HL-60/S4 treated with phorbol 12-myristate 13-acetate at 8.2 ng/mL for 4 days and 3 days (cell line): Measurements from ENCODE around the gene CHKB.
"Not testable (repeated sequence)": the region's sequence is repeated elsewhere in the genome, so short reads cannot be mapped to it uniquely, and the experiment has no call there.

ENCODE experiments used
- in situ Hi-C: fragments of 300-500 bp; cut with MboI; formaldehyde crosslinking; loops from 2 replicates; pipeline ENCODE4 v1.15.0; 2022; ENCODE audit warnings: low sequenced_read_pairs

The CHKB gene

GRCh38 chr22:50582493-50583293, at the start of gene CHKB:
CHKB (minus strand) TSS chr22:50582849; CDS start chr22:50582781, 68 bp downstream.
- in situ Hi-C loops, result no loop called here

GRCh38 chr22:50630376-50630775, 47.7 kb upstream of the CHKB start:
- in situ Hi-C loops, result no loop called here

- in situ Hi-C loops, result no loop called here
These were observed 46.0 kb upstream of the CHKB start for GRCh38 chr22:50628543-50629134.

- in situ Hi-C loops, result no loop called here
These were observed 45.2 kb upstream of the CHKB start, which contains the start of gene ARSA for GRCh38 chr22:50627642-50628542. ARSA (minus strand) TSS chr22:50628152; CDS start chr22:50627779, 373 bp downstream.

GRCh38 chr22:50626850-50627641, 44.4 kb upstream of the CHKB start:
- in situ Hi-C loops, result no loop called here

- in situ Hi-C loops, result no loop called here
These were observed 43.7 kb upstream of the CHKB start for GRCh38 chr22:50626314-50626849.

GRCh38 chr22:50625568-50626313, 43.1 kb upstream of the CHKB start:
- in situ Hi-C loops, result no loop called here

- in situ Hi-C loops, result no loop called here
These were observed 42.5 kb upstream of the CHKB start for GRCh38 chr22:50625131-50625567.

GRCh38 chr22:50624347-50625130, 41.9 kb upstream of the CHKB start:
- in situ Hi-C loops, result no loop called here

GRCh38 chr22:50622723-50623327, 40.2 kb upstream of the CHKB start:
- in situ Hi-C loops, result no loop called here

GRCh38 chr22:50621948-50622722, 39.5 kb upstream of the CHKB start:
- in situ Hi-C loops, result no loop called here

GRCh38 chr22:50621356-50621880, 38.8 kb upstream of the CHKB start:
- in situ Hi-C loops, result no loop called here

- in situ Hi-C loops, result no loop called here
These were observed 38.1 kb upstream of the CHKB start for GRCh38 chr22:50620593-50621355.

GRCh38 chr22:50614296-50614695, 31.6 kb upstream of the CHKB start:
- in situ Hi-C loops, result not testable (repeated sequence)

- in situ Hi-C loops, result no loop called here
These were observed 30.8 kb upstream of the CHKB start for GRCh38 chr22:50613291-50613981.
